ENCODE results near the gene KDSR.

KDSR gene

GRCh38 chr18:63320123-63320974 lies 46.7 kb downstream of the KDSR start:
- no peak for FAIRE-seq

DNA sequence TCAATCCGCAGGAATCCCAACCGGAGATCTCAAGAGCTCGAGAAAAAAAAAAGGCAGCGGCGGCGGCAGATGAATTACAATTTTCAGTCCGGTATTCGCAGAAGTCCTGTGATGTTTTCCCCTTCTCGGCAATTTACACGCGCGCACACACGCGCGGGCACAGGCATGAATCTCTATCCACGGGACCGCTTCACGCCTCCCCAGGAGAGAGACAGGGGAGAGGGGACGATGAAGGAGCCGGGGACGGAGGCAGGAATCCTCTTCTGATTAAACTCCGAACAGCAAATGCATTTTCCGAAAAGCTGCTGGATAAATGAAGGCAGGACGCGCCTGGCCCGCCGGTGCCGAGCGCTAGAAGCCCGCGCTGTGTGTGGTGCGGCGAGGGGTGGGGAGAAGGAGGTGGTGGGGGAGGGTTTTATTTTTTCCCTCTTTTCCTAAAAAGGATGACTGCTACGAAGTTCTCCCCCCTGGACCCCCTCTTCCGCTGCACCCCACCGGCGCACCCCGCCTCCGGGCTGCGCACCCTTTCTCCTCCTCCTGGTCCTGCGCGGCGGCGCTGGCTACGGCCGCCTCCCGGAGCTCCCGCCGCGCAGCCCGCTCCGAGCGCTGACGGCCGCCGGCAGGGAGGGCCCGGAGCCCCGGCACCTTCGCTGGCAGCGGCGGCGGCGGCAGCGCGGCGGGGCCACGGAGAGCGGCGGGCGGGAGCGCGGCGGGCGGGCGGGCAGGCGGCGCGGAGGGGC lies 47.5 kb downstream of the KDSR start, which contains the start of gene BCL2:
BCL2 (minus strand) TSS at position 387 of the 740 bp plus-strand sequence.
- no peak for FAIRE-seq

GRCh38 chr18:63318889-63319382 lies 48.1 kb downstream of the KDSR start:
- no peak for FAIRE-seq

- FAIRE-seq = no peak
Measured at GRCh38 chr18:63317982-63318888, 48.8 kb downstream of the KDSR start.

GRCh38 chr18:63317556-63317946 lies 49.5 kb downstream of the KDSR start:
- no peak for FAIRE-seq

- peak; percentile 17 for FAIRE-seq
Measured at GRCh38 chr18:63316612-63317555, 50.1 kb downstream of the KDSR start.

- FAIRE-seq = no peak
Measured at GRCh38 chr18:63315876-63316275, 51.1 kb downstream of the KDSR start.

GRCh38 chr18:63315131-63315662 lies 51.8 kb downstream of the KDSR start:
- no peak for FAIRE-seq

DNA sequence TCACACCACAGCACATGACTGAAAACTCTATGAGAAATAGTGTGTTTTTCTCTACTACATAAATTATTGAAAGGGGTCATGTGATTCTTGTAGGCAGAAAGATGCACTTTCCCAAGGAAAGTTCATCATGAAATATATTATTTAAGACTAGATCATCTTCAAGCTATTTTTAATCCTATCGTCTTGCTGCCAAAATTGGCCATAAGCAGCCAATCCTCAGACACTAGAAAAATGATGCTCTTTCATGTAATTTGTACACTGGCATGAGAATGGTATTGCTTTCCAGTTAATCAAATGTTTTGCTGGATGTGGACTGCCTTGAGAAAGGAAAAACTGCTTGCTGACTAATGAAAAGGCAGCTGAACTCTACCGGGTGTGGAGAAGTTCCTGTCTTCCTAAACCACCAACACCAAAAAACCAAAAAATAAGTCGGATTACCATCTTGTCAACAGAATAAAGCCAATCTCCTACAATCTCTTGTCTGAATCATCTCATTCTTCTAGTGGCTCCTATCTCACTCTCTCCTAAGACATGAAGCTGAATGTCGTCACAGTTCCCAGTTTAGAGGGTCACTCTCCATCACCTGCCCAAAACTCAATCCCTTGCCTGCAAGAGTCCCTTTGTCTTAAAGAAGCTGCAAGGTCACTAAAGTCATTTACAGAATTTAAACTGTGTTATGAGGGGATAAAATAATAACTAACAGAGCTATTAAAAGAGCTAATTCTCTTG lies 52.8 kb downstream of the KDSR start:
- FAIRE-seq = no peak

- FAIRE-seq = no peak
Measured at GRCh38 chr18:63313396-63313917, 53.5 kb downstream of the KDSR start.

DNA sequence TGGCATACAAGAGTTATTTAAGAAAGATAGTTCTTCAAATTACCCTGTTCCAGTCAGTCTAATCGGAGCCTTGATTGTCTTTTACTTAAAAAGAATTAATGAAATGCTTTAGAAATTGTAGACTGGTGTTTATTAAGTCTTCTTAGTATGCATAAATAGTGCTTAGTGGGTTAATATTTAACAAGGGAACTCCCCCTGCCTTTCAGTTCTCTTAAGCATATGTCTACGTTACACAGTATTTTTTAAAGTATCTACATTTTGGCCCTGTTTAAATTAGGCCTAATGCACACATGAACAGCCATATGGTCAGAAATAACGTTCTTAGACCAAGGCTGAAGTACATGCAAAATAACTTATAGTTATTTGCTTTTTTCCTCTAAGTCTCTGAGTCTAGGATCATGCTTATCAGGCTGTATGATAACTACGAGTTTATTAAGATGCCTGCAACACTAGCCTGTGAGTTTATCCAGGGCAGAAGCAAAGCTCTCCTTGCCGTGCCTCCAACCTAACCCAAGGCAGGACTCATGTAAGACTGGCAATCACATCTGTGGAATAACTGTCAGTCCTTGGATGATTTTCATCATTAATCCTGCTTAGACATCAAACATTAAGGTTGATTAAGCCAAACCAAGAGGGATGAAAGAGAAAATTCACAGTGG lies 54.1 kb downstream of the KDSR start:
- no peak for FAIRE-seq

- FAIRE-seq = no peak
Measured at GRCh38 chr18:63312019-63312409, 55.0 kb downstream of the KDSR start.

GRCh38 chr18:63311118-63312018 lies 55.6 kb downstream of the KDSR start:
- FAIRE-seq = no peak

DNA sequence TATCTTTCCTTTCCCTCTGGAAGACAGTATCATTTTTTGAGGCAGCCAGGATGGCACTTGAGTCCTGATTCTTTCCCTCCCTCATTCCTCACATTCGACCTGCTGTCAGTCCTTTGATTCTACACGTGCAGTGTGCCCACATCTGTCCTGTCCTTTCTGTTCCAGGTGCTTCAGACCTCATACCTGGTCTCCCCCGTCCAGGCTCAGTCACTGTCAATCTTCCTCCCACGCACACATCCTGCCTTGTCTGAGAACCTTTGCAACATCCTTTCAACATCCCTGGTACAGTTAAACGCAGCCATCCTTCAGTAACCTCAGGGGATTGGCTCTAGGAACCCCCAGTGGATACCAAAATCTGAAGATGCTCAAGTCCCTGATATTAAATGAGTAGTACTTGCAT lies 57.6 kb downstream of the KDSR start:
- no peak for FAIRE-seq

DNA sequence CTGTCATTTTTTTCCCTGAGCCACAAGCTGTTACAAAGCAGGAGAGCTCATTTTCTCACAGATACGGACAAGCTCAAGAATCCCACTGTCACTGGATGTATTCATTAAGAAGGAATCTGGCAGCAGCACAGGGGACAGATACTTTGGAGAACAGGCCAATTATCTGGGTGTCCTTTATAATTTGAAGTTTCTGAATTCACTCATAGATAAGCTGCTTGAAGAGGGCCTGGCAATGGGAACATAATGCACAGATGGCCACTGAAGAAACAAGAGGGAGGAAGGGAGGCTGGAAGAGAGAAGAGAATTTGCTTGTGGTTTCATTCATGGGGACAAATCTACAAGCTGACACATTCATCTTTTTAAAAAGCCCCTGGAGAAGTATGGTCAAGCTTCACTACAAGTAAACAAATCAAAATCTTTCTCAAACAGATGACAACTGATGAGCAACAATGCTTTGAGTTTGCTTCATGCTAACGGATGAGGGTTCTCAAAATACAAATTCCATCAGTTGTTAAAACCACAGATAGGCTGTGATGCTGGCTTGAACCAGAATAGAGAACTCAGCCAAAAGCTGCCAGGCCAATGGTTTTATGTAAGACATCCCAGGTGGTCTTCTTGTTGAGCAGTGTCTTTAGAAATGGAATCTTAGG lies 59.3 kb downstream of the KDSR start:
- FAIRE-seq = no peak

DNA sequence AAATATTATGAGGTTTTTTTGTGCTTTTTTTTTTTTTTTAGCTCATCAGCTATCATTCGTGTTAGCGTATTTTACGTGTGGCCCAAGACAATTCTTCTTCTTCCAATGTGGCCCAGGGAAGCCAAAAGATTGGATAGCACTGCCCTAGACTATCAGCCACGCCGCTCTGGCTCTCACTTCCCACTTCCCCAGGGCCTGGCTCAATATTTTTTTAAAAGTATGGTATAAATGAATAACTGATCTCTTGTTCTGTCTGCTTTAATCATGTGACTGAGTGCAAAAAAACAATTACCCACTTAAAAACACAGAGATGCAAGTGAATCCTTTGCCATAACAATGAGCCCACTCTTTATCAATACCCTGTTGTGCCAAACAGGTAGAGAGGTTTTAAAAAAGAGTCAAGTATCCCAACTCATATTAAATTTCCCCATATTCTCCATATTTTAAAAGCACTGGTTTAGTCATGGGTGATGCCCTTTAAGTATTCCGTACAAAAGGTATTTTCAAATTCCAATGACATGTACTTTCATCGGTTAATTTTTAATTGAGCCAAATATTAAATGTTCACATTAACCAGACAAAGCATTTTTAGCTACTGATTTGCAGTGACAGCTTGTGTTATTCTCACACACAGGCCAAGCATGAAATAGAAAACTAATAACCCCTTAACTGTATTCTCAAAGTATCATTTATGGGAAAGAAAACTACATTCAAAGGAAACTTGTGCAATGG lies 60.0 kb downstream of the KDSR start:
- no peak for FAIRE-seq

GRCh38 chr18:63306249-63306648 lies 60.8 kb downstream of the KDSR start:
- no peak for FAIRE-seq

GRCh38 chr18:63303547-63303946 lies 63.5 kb downstream of the KDSR start:
- FAIRE-seq = no peak
